GM18873 (cell line): ENCODE data around the gene MED16.
A peak's percentile ranks its signal among the peaks of the same experiment; 100 is the strongest.

ENCODE experiments used
- ATAC-seq: cut with Tn5 transposase; IDR thresholded peaks from one replicate; pipeline ENCODE4 v1.9.1; 2021; ENCODE audit warnings: mild to moderate bottlenecking, moderate library complexity, moderate number of reproducible peaks; ENCODE audit not compliant: unreplicated experiment, low FRiP score

The MED16 gene

GRCh38 chr19:929203-929890 lies 36.4 kb upstream of the MED16 start:
- ATAC-seq: no peak

DNA sequence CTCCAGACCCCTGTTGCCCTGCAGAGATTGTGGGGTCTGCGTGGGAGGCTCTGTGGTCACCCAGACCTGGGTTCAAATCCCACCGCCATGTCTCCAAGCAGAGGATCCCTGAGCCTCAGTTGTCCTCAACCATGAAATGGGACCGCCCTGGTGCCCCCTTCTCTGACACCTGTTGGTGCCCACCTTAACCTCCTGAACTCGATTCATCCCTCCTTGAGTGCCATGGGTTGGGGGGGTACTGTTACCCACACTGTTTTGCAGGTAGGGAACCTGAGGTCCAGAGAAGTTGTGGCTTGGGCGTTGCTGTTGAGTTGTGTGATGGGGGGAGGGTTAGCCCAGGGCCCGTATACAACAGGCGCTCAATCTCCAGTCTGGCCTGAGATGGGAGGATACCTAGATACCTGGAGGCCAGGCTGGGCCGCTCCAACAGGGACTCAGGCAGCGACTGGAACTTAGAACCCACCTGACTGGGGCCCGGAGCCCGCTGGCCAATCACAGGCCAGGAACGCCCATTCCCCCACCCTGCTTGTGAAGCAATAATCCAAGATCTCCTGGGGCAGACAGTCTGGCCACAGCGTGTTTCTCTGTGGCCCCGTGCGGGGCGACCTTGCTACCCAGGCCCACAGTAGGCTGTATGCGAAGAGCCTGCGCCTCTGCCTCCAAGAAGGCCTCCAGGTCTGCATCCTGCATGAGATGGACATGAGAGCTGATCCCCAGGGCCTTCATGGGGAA lies 35.6 kb upstream of the MED16 start:
- no peak for ATAC-seq

- no peak for ATAC-seq
Observed at GRCh38 chr19:927780-928401, 34.9 kb upstream of the MED16 start.

- no peak for ATAC-seq
Observed at GRCh38 chr19:927351-927779, 34.4 kb upstream of the MED16 start.

DNA sequence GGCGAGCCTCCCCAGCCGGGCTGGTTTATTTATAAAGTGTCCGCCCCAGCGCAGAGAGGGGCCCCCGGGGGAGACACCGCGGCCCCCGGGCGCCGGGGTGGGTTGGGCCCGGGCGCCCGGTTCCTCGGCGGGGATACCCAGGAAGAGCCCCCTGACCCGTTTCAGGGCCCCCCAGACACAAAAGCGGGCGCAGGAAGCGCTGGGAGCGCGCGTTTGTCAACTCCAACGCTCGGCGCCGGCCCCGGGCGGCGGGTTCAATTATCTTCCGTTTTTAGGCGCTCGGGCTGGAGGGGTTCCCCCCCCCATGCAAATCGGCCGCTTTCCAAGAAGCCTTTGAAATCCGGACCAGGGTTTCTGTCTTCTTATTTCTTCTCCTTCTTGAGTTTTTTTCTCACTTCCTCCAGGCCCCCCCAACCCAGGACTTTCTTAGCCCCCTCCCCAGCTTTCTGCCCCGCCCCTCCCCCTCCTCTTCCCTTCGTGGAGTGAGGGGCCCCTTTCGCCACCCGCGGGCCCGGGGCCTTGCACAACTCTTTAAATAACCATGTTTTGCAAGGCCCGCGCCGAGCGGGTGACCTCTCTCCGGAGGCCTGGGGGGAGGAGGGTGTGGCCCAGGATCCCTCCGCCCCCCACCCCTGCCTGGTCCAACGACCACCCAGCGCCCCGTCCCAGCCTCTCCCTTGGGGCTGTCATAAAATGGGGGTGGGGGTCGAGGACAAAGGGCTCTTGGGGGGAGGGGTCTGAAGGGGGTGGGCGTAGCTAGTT lies 33.8 kb upstream of the MED16 start:
- ATAC-seq: no peak

DNA sequence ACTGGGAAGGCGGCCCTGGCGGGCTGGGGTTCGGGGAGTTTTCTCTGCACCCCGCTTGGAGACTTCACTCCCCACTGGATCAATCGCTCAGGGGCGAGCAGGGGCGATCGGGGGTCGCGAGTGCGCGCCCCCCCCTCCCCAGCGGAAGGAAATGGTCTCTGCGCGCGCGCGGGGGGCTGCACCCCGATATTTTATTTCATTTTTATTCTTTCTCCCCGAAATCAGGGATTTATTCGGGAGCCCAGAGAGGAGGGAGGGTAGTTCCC lies 33.3 kb upstream of the MED16 start:
- no peak for ATAC-seq

DNA sequence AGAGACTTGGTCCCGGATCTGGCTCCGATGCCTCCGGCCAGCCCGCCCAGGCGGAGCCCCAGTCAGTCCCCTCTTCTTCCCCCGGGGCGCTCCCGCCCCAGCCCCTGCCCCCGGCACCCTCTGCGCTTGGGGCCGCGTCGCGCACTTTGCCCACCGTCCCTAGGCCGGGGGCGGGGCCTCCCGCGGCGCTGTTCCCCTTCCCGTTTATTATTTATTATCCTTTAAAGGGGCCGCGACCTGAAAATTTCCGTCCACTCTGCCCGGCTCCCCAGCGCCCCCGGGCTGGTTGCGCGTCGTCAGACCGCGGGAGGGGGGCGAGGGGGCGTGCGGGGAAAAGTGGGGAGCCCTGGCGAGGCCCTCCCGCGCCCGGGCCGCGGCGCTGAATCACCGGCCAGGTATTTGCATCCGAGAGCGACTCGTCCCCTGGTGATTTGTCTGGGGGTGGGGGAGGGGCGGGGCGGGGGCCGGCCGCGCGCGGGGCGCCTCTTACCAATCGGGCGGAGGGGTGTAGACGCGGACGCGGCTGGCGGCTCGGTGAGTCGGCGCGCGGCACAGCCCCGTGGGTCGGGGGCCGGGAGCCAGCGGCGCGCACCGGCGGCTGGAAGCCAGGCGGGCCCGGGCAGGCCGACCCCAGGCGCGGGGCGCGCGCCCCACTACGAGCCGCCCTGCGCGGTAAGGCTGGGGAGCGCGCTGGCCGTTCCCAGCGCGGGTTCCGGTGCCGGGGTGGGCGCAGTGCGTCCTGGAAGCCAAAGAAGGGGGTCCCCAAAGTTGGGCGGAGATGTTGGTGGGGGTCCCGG lies 32.7 kb upstream of the MED16 start, which contains the start of gene ARID3A:
ARID3A (plus strand) TSS at position 510 of the 797 bp plus-strand sequence. CDS start 3,494 bp downstream, outside the sequence.
- ATAC-seq: peak; percentile 38

- ATAC-seq: peak; percentile 33
Observed at GRCh38 chr19:925087-925525, 32.1 kb upstream of the MED16 start.

- ATAC-seq: no peak
Observed at GRCh38 chr19:924553-925086, 31.6 kb upstream of the MED16 start.

DNA sequence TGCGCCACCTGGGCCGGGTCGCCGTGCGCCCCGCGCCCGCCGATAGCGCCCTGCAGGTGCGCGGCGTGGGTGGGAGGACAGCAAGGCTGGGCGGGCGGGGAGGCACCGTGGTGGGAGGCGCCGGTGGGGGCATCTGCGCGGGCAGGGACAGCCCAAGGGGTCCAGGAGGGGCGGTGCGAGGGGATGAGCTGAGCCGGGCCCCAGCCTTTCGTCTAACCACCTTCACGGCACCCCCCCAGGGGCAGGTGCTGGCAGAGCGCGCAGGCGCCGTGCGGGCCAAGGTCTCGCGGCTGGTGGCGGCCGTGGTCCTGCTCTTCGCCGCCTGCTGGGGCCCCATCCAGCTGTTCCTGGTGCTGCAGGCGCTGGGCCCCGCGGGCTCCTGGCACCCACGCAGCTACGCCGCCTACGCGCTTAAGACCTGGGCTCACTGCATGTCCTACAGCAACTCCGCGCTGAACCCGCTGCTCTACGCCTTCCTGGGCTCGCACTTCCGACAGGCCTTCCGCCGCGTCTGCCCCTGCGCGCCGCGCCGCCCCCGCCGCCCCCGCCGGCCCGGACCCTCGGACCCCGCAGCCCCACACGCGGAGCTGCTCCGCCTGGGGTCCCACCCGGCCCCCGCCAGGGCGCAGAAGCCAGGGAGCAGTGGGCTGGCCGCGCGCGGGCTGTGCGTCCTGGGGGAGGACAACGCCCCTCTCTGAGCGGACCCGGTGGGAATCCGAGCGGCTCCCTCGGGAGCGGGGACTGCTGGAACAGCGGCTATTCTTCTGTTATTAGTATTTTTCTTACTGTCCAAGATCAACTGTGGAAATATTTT lies 27.3 kb upstream of the MED16 start:
- ATAC-seq: no peak

DNA sequence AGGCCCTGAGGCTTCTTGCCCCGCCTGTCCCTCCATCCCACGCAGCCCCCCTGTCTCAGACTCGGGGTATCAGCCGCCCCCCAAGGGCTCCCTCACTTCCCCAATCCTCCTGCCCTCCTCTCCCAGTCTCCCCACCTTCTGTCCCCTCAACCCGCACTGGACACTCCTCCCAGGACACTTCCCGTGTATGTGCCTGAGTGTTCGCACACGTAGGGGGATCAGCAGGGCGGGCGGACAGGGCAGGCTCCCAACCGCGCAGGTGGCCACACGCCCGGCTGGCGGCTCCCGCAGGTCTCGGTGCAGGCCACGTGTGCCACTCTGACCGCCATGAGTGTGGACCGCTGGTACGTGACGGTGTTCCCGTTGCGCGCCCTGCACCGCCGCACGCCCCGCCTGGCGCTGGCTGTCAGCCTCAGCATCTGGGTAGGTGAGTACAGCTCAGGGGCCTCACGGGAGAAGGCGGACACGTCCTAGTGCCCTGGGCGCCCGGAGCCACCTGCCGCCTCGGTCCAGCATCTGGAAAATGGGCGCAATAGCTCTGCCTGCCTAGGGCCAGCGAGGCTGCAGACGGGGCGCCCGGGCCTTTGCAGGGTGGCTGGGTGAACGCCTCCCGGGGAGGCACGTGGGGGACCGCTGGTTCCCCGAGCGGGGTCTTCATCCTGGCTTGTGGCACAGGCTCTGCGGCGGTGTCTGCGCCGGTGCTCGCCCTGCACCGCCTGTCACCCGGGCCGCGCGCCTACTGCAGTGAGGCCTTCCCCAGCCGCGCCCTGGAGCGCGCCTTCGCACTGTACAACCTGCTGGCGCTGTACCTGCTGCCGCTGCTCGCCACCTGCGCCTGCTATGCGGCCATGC lies 26.4 kb upstream of the MED16 start:
- no peak for ATAC-seq

GRCh38 chr19:918481-919198 lies 25.7 kb upstream of the MED16 start:
- no peak for ATAC-seq

DNA sequence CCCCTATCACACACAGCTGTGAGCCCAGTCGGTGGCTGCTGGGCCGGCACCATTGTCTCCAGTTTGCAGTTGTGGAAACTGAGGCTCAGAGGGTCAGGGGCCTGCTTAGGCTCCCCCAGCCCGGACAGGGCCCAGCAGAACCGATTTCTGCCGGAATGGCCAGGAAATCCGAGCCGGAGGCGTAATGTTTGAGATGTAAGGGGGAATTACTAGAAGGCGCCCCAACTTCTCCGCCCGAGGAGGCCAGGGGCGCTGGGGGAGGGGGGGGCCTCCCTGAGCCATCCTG lies 25.1 kb upstream of the MED16 start:
- no peak for ATAC-seq

- ATAC-seq: no peak
Observed at GRCh38 chr19:917323-918151, 24.6 kb upstream of the MED16 start, which contains the start of gene KISS1R. KISS1R (plus strand) TSS chr19:917333; CDS start chr19:917503, 170 bp downstream.

GRCh38 chr19:916645-917322 lies 23.8 kb upstream of the MED16 start:
- ATAC-seq: no peak

- ATAC-seq: no peak
Observed at GRCh38 chr19:913080-913748, 20.2 kb upstream of the MED16 start, which contains the start of gene R3HDM4. R3HDM4 (minus strand) TSS chr19:913219; CDS start chr19:913157, 62 bp downstream.
